HG02763 (cell line): ENCODE data around the gene SERTAD3.
A peak's percentile ranks its signal among the peaks of the same experiment; 100 is the strongest.
"Not testable (repeated sequence)": the region's sequence is repeated elsewhere in the genome, so short reads cannot be mapped to it uniquely, and the experiment has no call there.

Experiments used
- ATAC-seq: cut with Tn5 transposase; IDR thresholded peaks from one replicate; pipeline ENCODE4 v1.9.1; 2021; ENCODE audit warnings: mild to moderate bottlenecking, moderate library complexity; ENCODE audit not compliant: unreplicated experiment

Gene SERTAD3

GRCh38 chr19:40411958-40412499 is 32.1 kb downstream of the SERTAD3 start:
- no peak for ATAC-seq

DNA sequence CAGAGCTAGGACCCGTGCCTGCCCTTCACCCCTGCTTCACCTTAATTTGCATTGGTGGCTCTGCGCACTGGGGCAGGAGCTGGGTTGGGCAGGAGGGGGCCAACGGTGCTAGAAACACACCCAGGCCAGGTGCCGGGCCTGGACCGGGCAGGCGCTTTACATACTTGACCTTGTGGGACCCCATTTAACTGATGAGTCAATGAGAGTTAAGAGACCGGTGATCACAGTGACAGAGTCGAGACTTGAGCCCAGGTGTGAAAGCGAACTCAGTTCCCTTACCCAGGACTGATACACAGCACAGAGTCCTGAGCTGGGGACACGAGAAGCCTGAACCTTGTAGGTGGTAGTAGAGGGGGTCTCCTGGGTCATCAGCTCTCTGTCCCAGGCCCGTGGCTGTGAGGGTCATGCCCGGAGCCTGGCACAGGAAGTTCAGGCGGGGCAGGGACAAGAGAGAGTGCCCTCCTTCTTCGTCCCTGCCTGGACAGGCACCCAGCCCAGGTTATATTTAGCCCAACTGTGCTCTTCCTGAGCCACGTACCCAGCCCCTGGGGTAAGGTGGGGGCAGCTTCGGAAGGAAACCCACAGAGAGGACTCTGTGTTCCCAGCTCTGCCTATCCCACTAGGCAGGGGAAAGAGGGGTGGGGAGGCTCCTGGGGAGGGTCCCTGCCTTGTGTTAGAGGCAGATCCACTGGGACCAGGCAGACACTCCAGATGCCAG is 32.9 kb downstream of the SERTAD3 start:
- no peak for ATAC-seq

DNA sequence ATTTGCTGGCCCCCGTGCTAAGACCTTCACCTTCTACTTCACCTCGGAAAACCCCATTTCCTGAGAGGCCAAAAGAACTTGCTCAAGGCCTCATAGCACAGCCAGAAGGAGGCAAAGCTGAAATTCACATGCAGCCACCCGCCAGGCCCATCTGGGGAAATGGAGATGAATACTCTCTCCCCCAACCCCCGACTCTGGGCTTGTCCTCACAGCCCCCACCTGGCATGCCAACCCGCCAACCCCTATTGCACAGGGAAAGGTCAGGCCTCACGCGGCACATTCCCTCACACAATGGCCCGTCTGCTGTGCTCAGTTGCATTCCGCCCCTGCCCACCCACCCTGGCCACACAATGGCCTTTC is 34.1 kb downstream of the SERTAD3 start:
- ATAC-seq, result no peak

DNA sequence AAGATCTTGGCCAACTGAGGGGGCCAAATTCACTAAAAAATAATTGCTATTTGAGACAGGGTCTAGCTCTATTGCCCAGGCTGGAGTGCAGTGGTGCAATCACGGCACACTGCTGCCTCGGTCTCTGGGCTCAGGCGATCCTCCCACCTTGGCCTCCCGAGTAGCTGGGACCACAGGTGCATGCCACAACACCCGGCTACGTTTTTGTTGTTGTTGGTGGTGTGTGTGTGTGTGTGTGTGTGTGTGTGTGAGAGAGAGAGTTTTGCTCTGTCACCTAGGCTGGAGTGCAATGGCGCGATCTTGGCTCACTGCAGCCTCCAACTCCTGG is 35.6 kb downstream of the SERTAD3 start:
- ATAC-seq, result not testable (repeated sequence)

- ATAC-seq, result no peak
Observed at GRCh38 chr19:40407714-40408597, 36.2 kb downstream of the SERTAD3 start.

GRCh38 chr19:40403262-40403984 is 40.7 kb downstream of the SERTAD3 start:
- peak; percentile 68 for ATAC-seq

- no peak for ATAC-seq
Observed at GRCh38 chr19:40400559-40400958, 43.6 kb downstream of the SERTAD3 start.

GRCh38 chr19:40398417-40399131 is 45.6 kb downstream of the SERTAD3 start:
- ATAC-seq, result no peak

DNA sequence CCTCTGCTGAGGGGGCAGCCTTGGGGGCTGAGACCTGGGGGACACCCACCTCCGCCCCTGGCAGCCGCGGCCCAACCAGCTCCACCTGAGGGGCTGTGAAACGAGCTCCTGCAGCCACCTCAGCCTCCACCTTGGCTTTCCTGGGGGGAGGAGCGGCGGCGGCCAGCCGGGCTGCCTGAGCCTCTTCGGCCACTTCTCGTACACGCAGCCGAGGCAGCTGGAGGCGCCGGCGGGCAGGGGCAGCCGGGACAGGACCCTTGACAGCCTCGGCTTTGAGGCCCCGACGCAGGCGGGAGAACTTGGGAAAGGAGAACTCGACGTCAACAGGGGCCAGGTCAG is 46.6 kb downstream of the SERTAD3 start:
- no peak for ATAC-seq

GRCh38 chr19:40396886-40397567 is 47.1 kb downstream of the SERTAD3 start:
- ATAC-seq, result no peak

GRCh38 chr19:40395956-40396355 is 48.2 kb downstream of the SERTAD3 start:
- ATAC-seq, result no peak

GRCh38 chr19:40394816-40395210 is 49.3 kb downstream of the SERTAD3 start:
- ATAC-seq, result no peak

- ATAC-seq, result no peak
Observed at GRCh38 chr19:40393894-40394815, 50.0 kb downstream of the SERTAD3 start.

- no peak for ATAC-seq
Observed at GRCh38 chr19:40392894-40393517, 51.1 kb downstream of the SERTAD3 start.

DNA sequence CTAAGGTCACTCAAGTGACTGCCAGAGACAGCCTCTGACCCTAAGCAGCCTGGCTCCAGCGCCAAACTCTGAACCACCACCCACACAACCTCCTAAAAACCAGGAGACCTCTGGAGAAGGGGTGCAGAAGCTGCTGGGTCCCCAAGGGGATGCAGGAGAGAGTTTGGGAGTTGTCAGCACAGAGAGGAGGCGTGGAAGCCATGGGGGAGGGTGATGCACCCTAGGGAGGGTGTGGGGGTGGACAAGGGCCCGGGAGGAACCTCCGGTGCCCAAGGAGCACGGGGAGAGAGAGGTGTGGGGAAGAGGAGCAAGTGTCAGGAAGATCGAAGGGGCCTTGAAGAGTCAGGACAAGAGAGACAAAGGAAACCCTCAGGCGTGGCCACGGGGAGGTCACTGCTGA is 52.0 kb downstream of the SERTAD3 start:
- no peak for ATAC-seq
